Activated naive CD4-positive, alpha-beta T cell treated with anti-CD3 and anti-CD28 coated beads, Interleukin-2, amount 50 U/mL, for 24 hours (primary cell): Measurements from ENCODE around the gene KRT16.
A peak's percentile ranks its signal among the peaks of the same experiment; 100 is the strongest.
"Not testable (repeated sequence)": the region's sequence is repeated elsewhere in the genome, so short reads cannot be mapped to it uniquely, and the experiment has no call there.

Source experiments
- H3K27ac Mint-ChIP-seq: one replicate; pipeline ENCODE4 v1.8.0; 2021; ENCODE audit warnings: mild to moderate bottlenecking, mixed read lengths
- H3K27me3 Mint-ChIP-seq: one replicate; pipeline ENCODE4 v1.8.0; 2021; ENCODE audit warnings: mixed read lengths
- H3K36me3 Mint-ChIP-seq: one replicate; pipeline ENCODE4 v1.8.0; 2021; ENCODE audit warnings: mixed read lengths
- H3K4me1 Mint-ChIP-seq: one replicate; pipeline ENCODE4 v1.8.0; 2021; ENCODE audit warnings: mixed read lengths
- H3K4me3 Mint-ChIP-seq: one replicate; pipeline ENCODE4 v1.8.0; 2021; ENCODE audit warnings: mild to moderate bottlenecking, mixed read lengths
- H3K9me3 Mint-ChIP-seq: one replicate; pipeline ENCODE4 v1.8.0; 2021; ENCODE audit warnings: mixed read lengths

Gene KRT16

GRCh38 chr17:41623184-41623861 lies 10.8 kb upstream of the KRT16 start:
- not testable (repeated sequence) for H3K27ac Mint-ChIP-seq, H3K27me3 Mint-ChIP-seq, H3K36me3 Mint-ChIP-seq, H3K4me1 Mint-ChIP-seq, H3K9me3 Mint-ChIP-seq, H3K4me3 Mint-ChIP-seq

GRCh38 chr17:41622340-41623183 lies 10.0 kb upstream of the KRT16 start:
- not testable (repeated sequence) for H3K27ac Mint-ChIP-seq, H3K9me3 Mint-ChIP-seq, H3K27me3 Mint-ChIP-seq, H3K4me3 Mint-ChIP-seq, H3K36me3 Mint-ChIP-seq, H3K4me1 Mint-ChIP-seq

- H3K27me3 Mint-ChIP-seq = no peaks in the 10 kb centered on the region
- H3K9me3 Mint-ChIP-seq = no peaks in the 10 kb centered on the region
- no peaks in the 10 kb centered on the region for H3K36me3 Mint-ChIP-seq
- no peaks in the 10 kb centered on the region for H3K4me1 Mint-ChIP-seq
- no peak overlapping the region for H3K27ac Mint-ChIP-seq
- H3K4me3 Mint-ChIP-seq = no peak overlapping the region
Observed at GRCh38 chr17:41621916-41622315, 9.3 kb upstream of the KRT16 start.

- H3K36me3 Mint-ChIP-seq, H3K27me3 Mint-ChIP-seq, H3K4me3 Mint-ChIP-seq, H3K27ac Mint-ChIP-seq, H3K4me1 Mint-ChIP-seq, H3K9me3 Mint-ChIP-seq: not testable (repeated sequence)
Observed at GRCh38 chr17:41621435-41621817, 8.9 kb upstream of the KRT16 start.

GRCh38 chr17:41620583-41621434 lies 8.2 kb upstream of the KRT16 start:
- H3K4me1 Mint-ChIP-seq = no peaks in the 10 kb centered on the region
- H3K27ac Mint-ChIP-seq = peak overlapping the region; percentile 41
- H3K9me3 Mint-ChIP-seq = no peaks in the 10 kb centered on the region
- no peaks in the 10 kb centered on the region for H3K27me3 Mint-ChIP-seq
- H3K4me3 Mint-ChIP-seq = no peak overlapping the region
- no peaks in the 10 kb centered on the region for H3K36me3 Mint-ChIP-seq

GRCh38 chr17:41619927-41620582 lies 7.5 kb upstream of the KRT16 start:
- not testable (repeated sequence) for H3K27me3 Mint-ChIP-seq, H3K4me3 Mint-ChIP-seq, H3K36me3 Mint-ChIP-seq, H3K4me1 Mint-ChIP-seq, H3K9me3 Mint-ChIP-seq
- H3K27ac Mint-ChIP-seq = peak overlapping the region; percentile 23

- no peaks in the 10 kb centered on the region for H3K9me3 Mint-ChIP-seq
- no peak overlapping the region for H3K4me3 Mint-ChIP-seq
- H3K27ac Mint-ChIP-seq = peak overlapping the region; percentile 23
- H3K4me1 Mint-ChIP-seq = no peaks in the 10 kb centered on the region
- H3K36me3 Mint-ChIP-seq = no peaks in the 10 kb centered on the region
- H3K27me3 Mint-ChIP-seq = no peaks in the 10 kb centered on the region
Observed at GRCh38 chr17:41619036-41619926, 6.7 kb upstream of the KRT16 start.

GRCh38 chr17:41618341-41619035 lies 5.9 kb upstream of the KRT16 start:
- no peaks in the 10 kb centered on the region for H3K27me3 Mint-ChIP-seq
- H3K36me3 Mint-ChIP-seq = no peaks in the 10 kb centered on the region
- no peaks in the 10 kb centered on the region for H3K9me3 Mint-ChIP-seq
- H3K4me3 Mint-ChIP-seq = no peak overlapping the region
- H3K4me1 Mint-ChIP-seq = no peaks in the 10 kb centered on the region
- H3K27ac Mint-ChIP-seq = no peak overlapping the region

GRCh38 chr17:41617698-41618097 lies 5.1 kb upstream of the KRT16 start:
- no peak overlapping the region for H3K27ac Mint-ChIP-seq
- no peaks in the 10 kb centered on the region for H3K36me3 Mint-ChIP-seq
- H3K4me3 Mint-ChIP-seq = no peak overlapping the region
- H3K9me3 Mint-ChIP-seq = no peaks in the 10 kb centered on the region
- H3K4me1 Mint-ChIP-seq = no peaks in the 10 kb centered on the region
- no peaks in the 10 kb centered on the region for H3K27me3 Mint-ChIP-seq

- Mint-ChIP-seq H3K27me3 (no peaks in the 10 kb centered on the region), H3K9me3 (no peaks in the 10 kb centered on the region), H3K4me3 (no peak overlapping the region), H3K4me1 (no peaks in the 10 kb centered on the region), H3K27ac (no peak overlapping the region), H3K36me3 (no peaks in the 10 kb centered on the region)
Observed at GRCh38 chr17:41617136-41617535, 4.6 kb upstream of the KRT16 start.

- not testable (repeated sequence) for H3K4me1 Mint-ChIP-seq, H3K27me3 Mint-ChIP-seq, H3K27ac Mint-ChIP-seq, H3K4me3 Mint-ChIP-seq, H3K36me3 Mint-ChIP-seq, H3K9me3 Mint-ChIP-seq
Observed at GRCh38 chr17:41616486-41616885, 3.9 kb upstream of the KRT16 start.

GRCh38 chr17:41615454-41615853 lies 2.9 kb upstream of the KRT16 start:
- Mint-ChIP-seq H3K27me3 (no peaks in the 10 kb centered on the region), H3K4me1 (no peaks in the 10 kb centered on the region), H3K9me3 (no peaks in the 10 kb centered on the region), H3K36me3 (no peaks in the 10 kb centered on the region), H3K27ac (no peak overlapping the region), H3K4me3 (no peak overlapping the region)

- H3K27me3 Mint-ChIP-seq, H3K4me1 Mint-ChIP-seq, H3K9me3 Mint-ChIP-seq, H3K36me3 Mint-ChIP-seq, H3K4me3 Mint-ChIP-seq, H3K27ac Mint-ChIP-seq: not testable (repeated sequence)
Observed at GRCh38 chr17:41614767-41615166, 2.2 kb upstream of the KRT16 start.

GRCh38 chr17:41614098-41614497 lies 1.5 kb upstream of the KRT16 start:
- Mint-ChIP-seq H3K4me3 (no peak overlapping the region), H3K4me1 (no peaks in the 10 kb centered on the region), H3K27me3 (peaks cover 2% of the 10 kb centered on the region), H3K36me3 (no peaks in the 10 kb centered on the region), H3K27ac (no peak overlapping the region), H3K9me3 (no peaks in the 10 kb centered on the region)
